Iris pigment epithelial cell (primary cell): Measurements from ENCODE around the gene ADTRP.

Source experiments
- DNase-seq: peaks from one replicate; pipeline ENCODE4 v3.0.0-alpha.2; 2011; ENCODE audit warnings: low read depth

The ADTRP gene

DNA sequence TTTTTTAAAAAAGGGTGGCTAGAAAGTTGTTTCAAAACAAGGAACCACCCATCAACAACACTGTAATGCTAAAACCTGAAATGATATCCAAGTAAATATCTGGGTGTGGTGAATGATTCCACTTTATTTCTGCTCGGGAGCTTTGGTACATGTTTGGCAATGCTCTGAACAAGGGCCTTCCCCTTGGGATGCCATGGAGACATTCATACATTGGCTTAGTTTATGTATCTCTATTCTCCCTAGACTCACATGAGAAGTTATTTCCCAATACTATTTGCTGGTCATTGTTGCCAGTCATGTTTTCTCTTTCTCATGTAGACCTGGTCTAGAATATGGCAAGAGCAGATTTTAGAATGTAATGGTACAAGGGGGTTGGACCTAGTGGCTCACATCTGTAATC, 22.9 kb downstream of the ADTRP start:
- DNase-seq: no peak

DNA sequence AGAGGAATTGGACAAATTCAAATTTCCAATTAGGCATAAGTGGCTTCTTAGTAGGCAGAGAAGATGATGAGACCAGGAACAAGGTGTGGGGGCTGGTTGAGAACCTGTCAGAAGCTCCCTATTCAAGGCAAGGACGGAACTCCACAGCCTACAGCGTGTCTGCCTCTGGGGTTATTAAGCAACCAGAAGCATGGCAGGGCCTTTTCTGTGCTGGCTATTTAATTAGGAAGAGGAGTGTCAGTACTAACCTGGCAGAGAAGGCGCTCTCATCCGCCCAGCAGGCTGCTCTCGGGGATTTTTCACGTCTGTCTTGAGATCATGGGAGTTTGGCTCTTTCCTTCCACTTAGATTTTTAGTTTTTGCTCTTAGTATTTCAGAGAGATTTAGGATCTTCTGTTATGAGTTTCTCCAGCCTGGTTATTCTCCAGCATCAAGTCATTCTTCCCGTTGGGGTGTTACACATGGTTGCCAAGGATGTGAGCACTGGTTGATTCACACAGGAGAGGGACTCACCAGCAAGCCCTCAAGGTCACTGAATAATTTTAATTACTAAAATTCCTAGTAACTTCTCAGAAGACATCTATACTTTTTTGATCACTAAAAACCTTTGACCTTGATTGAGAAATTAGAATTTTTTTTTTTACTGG, 23.9 kb downstream of the ADTRP start:
- peak; percentile 52 for DNase-seq

DNA sequence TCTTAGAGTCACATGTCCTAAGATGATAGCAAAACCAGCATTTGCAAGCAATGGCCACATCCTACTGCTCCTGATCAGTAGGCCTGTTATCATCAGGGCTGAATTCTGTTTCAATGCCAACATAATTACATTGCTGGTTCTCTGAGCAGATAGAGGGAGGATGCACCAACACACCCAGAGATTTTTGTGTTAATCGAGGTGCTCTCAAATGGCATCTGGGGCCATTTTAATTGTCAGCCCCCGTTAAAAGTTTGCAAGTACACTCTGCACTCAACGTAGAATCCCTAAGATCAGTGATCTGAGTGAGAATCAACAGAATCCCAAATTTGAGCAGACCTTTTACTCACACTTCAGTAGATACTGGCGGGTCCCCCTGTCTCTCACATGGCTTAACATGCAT, 24.8 kb downstream of the ADTRP start:
- no peak for DNase-seq

DNA sequence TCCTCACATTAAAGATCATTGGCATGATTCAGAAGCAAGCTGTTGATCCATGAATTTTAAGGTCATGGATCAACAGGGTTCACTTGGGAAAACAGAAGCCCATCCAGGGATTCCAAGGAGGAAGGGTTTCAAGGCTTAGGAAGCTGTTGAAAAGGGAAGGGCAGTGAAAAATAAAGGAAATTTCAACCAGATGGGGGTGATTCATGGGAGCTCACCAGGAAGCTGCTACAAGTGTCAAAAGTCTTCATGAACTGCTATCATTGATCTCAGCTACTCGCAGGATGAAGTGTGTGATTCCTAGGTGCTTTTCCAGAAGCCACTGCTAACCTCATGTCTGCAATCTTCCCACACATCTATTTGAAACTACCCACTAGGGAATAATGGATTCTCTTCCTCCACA, 26.2 kb downstream of the ADTRP start:
- DNase-seq: no peak

DNA sequence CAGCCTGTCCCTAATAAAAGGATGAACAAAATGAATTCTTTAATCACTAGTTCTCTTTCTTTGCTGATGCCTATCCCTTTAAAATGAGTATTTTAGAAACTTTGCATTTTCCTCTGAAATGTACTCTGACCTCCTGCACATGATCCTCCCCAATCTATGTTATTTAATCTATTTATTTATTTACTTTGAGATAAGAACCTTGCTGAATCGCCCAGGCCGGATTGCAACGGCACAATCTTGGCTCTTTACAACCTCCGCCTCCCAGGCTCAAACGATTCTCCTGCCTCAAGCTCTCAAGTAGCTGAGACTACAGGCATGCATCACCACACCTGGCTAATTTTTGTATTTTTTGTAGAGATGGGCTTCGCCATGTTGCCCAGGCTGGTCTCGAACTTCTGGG, 27.9 kb downstream of the ADTRP start:
- no peak for DNase-seq

DNA sequence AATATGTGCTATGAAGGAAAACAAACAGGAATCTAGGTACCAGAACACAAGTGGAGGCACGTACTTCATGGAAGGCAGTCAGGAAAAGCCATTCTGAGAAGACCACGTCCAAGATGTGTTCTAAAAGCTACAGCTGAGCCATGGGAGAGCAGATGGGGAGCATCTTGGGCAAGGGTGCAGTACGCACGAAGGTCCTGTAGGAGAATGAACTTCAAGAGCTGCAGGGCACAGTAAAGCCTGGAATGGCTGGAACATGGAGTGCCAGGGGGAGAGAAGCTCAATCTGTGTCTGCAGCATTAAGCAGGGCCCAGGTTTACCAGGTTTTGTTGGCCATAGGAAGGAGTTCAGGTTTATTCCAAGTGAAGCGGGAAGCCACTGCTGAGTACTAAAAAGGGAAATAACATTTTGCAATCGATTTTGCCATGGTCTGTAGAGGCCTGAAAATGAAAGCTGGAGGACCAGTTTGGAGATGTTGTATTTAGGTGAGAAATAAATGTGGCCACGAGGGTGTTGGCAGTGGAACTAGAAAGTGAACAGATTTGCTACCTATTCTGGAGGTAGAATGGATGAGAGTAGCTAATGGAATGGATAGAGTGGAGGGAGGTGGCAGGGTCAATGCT, 29.9 kb downstream of the ADTRP start:
- DNase-seq: no peak

DNA sequence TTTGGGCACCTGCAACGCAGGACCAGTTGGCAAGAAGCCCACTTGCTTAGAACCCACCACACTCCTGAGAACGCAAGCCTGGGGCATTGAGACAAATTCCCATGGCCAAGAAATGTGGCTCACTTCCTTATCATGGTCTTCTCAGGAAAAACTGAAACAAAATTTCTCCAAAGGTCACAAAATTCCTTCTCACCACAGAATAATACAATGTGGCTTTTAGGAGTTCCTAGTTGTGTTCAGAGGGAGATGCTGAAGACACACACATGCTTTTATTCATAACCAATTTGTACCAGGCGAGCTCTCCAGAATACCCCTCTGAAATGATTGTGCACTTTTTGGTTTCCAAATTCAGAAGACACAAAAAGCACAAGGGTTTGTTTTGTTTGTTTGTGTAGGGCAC, 31.6 kb downstream of the ADTRP start:
- DNase-seq: no peak

DNA sequence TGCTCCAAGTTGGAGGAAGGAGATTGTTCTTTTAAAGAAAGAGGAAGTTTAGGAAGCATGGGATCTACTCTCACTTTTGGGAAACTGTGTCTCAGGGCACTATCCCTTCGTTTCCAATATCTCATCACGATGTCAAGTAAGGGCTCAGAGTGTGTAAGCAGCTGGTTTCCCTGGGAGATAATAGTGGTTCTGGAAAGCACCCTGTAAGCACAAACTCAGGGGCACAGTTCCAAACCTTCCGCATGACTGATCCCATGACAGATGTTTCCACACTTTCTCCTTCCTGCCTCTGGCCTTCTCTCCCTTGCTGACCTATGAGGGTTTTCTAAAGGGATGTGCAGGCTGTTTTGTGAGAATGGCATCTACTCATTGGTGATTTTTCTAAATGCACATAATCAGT, 33.9 kb downstream of the ADTRP start:
- DNase-seq: peak; percentile 67

DNA sequence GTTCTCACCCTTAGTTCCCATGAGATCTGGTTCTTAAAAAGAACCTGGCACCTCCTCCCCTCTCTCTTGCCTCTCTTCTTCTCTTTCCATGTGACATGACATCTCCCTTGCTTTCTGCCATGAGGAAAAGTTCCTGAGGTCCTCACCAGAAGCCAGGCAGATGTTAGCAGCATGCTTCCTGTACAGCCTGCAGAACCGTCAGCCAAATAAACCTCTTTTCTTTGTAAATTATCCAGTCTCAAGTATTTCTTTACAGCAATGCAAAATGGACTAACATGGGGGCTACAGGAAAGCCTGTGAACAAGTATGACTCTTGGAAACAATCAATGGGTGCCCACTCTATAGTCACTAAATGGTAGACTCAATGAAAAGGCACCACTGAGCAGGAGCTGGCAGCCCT, 34.5 kb downstream of the ADTRP start:
- no peak for DNase-seq

DNA sequence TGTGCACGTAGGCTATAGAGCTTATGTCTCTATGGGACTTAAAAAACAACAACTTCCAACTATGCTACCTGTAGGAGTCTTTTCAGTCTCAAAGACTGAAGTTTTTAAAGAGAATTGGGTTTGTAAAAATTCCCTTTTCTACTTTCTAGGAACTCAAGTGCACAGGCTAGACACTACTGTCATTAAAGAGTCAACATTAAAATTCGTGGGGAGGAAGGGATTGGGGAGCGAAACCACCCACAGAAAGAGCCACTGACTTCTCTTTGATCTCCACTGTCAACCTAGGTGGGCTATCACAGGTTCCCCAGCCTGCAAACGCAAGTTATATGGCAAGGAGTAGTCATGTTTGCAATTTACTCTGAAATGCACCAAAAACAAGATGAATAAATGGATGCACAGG, 37.7 kb downstream of the ADTRP start:
- no peak for DNase-seq

DNA sequence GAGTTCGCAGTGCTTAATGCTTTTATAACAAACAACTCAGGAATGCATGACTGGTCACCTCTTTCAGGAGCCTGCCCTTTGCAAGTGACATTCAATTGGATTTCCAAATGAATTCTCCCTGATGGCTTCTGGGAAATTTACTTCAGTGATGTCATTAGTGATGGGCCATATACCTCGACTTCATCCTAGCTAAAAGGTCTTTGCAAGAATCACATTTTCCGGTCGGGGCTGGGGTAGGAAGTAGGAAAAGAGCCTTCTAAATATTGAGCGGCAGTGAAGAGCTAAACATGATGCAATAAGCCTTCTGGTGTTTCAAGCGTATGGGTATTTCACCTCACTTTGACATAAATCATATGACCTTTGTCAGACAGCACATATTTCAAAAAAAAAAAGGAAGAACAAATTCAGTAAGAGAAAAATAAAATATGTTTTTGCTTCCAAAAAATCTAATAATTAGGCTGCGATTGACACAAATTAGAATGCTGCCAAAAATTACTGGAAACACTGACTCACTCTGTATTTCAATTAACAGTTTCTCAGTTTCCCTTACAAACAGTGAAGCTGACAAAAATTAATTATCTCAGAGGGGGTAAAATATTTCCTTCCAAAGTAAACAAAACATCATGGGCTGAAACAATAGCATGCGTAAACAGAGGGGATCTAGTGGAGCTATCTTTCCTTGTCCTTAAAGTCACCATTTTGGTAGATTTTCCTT, 39.8 kb downstream of the ADTRP start:
- DNase-seq: no peak

DNA sequence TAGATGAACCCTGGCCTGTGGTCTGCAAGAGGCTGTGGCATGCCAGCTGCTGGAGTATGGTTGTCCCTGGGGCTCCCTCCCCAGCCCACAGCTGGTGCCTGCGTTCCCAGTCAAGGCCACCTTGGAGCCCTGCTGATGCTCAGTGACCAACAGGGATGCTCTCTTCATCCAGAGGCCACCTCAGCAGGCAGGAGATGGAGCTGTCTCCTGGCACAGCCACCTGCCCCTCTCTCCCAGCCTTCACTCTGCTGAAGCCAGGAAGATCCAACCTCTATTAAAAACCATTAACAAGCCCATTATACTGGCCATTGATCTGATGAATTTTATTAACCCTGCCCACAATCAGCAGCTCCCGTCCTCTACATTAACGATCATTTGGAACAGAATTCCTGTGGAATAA, 40.4 kb downstream of the ADTRP start:
- no peak for DNase-seq

DNA sequence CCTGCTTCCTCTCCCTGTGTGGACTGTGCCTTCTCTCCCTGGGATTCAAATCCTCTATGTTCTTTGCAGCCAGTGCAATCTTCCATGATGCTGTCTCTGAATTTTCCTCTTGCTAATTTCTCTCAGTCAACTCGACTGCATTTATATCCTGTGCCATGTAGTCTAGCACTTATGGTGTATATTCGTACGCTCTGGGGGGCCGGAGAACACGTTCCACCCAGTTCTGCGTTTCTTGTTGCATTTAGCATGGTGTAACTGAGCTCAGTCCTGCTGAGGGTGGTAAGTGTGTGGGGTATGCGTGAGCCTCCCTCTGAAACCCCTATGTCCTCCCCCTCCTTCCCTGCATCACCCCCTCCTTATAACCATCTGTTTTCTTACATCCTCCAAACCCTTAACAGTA, 42.0 kb downstream of the ADTRP start:
- no peak for DNase-seq

DNA sequence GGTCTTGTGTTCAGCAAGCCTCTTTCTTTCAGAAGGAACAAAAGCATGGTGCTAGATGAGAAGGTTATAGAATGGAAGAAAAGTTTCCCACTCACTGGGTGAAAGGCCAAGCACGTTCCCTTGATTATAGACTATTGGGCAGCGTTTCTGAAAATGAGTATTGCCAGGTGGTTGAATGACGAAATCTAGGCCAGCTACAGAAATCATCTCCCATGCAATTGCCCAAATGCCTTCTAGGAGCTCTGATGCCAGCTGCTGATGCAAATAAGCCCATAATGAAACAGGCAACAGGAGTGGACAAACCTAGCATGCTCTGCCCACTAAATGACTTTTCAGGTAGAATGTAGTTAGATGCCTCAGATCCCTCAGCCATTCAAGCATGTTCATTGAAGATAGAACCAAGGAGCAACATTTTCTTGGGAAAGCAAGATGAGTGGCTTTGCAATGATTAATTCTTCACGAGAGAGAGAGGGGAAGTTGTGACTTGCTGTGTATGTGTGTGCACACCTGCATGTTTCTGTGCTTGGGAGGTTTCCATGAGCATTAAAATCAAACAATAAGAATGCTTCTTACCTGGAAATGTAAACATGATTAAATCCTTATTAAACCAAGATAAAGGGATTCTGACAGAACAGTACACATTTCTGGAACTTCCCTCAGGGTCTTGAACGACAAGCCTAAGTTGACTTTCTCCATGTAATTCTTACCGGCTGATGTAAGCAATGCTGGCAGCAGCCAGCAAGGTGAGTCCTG, 43.6 kb downstream of the ADTRP start:
- no peak for DNase-seq

DNA sequence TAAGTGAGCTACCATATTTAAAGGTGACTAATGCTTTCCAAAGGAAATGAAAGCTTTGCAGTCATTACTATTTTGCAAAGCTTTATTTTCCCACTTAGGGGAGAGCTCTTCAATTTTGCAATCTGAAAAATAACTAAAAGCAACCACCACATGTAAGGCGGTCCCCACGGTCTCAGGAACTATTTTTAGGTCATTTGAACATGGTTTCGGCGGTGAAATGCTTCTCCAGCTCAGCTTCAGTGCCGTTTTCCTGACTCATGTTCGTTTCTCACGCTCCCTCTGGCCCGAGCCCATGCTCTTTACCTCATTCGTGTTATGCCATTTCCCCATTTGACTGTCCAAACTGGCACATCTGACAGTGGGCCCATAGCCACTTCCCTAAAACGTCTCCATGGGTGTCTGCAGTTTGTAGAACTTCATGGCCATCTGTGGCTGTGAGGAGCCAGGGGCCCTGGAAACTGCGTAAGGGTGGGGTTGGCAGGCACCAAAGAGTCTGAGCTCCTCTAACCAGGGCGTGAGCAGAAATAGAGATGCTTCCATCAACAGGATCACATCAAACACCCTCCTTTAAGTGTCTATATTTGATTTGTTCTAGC, 46.5 kb downstream of the ADTRP start:
- peak; percentile 39 for DNase-seq

DNA sequence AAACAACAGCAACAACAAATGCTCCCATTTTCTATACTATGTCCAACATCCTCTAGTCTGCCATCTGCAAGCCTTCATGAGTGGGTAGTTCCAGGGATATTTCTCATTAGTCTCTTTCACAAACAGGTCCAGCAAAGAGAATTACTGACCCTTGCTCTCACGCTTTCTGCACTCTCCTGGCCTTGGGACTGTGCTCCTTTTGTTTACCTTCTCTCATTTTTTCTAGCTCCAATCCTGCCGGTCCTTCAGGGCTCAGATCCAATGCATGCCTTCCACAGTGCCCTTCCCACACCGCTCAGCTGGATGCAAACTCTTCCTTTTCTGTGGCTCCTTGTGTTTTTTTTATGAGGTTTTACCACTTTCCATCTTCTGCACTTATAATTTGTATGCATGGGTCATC, 47.2 kb downstream of the ADTRP start:
- DNase-seq: no peak

DNA sequence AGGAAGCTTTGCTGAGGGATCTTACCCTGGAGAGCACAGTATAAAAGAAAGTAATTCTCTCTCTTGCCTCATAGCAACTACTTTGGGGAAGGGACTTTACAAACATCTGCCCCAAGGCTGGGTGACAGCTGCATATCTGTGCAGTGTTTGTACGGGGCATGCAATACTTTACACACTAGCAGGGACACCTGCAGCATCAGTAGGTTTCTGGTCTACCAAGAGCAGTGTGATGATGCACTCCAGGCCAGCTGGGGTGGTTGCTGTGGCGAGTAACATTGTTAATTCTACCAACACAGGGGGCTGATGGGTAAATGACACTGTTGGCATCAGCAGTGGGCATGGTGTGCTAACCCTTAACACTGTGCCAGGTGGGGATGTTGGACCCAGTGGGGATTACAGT, 48.0 kb downstream of the ADTRP start:
- no peak for DNase-seq

DNA sequence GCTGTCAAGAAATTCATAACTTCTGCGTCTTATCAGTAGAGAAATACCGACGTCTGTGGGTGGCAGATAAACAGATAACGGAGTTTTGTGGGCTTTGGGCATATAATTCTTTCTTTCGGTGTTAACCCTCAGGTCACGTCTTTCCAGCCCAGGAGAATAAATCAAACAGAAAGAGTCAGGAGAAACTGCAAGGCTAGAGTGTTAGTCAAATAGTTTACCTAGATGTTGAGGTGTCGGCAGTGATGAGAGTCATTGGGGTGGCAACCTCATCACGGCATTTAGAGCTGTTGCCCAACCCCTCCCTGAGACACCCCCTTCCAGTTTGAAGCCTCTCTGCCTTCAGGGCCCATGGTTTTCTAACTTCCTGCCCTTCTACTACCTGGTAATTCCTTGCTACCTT, 49.5 kb downstream of the ADTRP start:
- DNase-seq: no peak

DNA sequence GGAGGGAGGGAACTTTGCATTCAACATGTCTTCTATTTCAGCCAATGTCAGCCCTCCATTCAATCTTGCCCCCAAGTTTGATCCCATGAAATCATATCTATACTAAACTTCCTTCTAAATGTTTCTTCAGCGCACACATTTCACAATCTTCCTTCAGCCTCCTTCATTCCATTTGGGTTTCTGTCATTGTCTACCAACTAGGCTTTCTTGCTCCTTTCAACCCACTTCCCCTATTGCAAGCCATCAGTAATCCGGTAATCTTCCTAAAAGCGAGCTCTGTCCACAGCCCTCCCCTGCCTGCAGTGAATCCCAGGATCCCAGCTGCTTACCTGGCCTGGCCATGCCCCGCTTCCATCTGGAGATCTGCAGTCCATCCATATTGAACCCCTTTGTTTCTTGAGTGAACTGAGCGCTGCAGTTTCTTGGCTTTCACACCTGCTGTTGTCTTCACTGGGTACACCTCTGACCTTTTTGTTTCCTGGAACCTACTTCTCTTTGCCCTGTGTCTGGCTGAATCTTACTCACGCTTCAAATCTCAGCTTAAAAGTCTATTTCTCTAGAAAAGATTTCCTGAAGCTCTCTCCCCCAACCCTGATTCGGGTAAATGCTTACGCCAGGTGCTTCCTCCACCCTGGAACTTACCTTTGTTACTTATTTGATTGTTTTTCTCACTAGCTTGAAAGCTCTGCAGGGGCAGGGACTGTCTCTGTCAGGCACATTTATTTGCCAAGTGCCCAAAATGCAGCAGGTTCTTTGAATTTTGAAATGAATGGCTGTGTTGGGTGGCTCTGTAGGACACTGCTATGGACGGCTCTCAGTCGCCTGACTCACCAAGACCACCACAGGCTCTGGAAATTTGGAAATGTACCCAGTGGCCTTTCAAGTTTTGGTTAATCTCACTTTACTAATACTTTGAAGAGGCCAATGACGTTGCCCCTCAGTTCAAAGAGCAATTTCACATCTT, 50.3 kb downstream of the ADTRP start:
- no peak for DNase-seq

DNA sequence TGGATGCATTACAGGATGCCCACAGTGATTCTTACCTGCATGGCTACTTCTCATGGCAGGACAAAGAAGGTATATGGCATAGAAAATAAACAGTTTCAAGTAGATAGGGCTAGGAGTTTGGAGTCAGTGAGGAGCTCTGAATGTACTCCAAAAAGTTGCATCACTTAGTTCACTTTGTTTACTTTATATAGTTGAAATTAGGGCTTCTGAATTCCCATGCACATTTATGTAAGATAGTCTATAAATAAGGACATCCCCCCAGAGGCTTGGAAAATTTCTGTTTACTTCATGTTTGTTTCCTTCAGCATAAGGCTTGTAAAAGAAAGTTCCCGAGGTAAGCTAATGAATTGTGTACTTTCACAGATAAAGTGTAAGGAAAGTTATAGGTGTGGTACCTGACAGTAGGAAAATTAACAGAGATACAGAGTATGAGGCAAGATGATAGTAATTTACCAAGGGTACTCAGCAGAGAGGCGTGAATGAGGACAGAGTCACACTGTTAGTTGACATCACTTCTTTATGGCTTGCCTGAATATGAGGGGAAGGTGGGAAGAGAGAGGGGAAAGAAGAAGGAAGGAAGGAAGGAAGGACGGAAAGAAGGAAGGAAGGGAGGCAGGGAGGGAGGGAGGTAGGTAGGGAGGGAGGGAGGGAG, 51.1 kb downstream of the ADTRP start:
- peak; percentile 10 for DNase-seq

DNA sequence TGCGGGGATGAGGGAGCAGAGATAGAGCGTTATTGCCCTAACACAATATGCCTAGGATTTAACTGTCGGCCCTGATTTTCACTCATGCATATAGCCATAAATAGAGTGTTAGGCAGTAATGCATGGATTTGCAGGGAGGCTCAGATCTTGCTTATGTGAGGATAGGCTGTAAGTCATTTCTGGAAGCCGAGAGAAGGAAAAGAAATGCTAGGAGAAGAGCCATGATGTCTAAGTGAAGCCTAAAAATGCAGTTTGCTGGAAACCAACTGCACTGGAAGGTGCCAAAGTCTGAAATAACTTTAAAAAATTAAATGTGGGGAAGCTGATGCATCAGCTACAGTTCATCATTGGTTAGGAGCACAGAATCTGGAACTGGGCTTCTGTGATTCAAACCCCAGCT, 54.3 kb downstream of the ADTRP start:
- no peak for DNase-seq
